PFSK-1 (cell line): Measurements from ENCODE around the gene PLXNC1.

ENCODE experiments used
- POLR2AphosphoS5 ChIP-seq: IDR thresholded peaks from 2 replicates; pipeline ENCODE4 v1.6.1; 2012; ENCODE audit warnings: low read depth, mild to moderate bottlenecking, control low read depth, low read length, moderate library complexity
- SIN3A ChIP-seq: IDR thresholded peaks from 2 replicates; pipeline ENCODE4 v1.6.1; 2012; ENCODE audit warnings: mild to moderate bottlenecking, low read length, moderate library complexity, borderline replicate concordance; ENCODE audit not compliant: insufficient read depth

DNA sequence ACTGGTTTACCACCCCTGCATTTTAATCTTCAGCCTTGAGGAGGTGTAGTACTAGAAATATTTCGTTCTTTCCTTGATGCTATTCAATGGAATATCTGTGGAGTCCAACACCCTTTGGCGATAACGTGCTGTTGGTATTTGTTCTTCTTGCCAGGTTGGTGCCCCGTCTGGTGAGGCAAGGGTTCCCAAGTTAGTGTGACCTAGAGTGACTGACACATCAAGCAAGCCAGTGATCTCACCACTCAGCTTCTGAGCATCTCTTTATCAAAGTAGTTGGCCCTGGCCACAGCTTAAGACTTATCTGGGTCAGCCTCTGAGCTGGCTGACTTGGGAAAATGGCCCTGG, 60.2 kb downstream of the PLXNC1 start:
- no peak for TF ChIP-seq POLR2AphosphoS5
- TF ChIP-seq SIN3A, result no peak
